ENCODE data around the gene SLC26A3.

Gene SLC26A3

GRCh38 chr7:107830420-107830819, 27.4 kb upstream of the SLC26A3 start:
- Mint-ChIP-seq H3K4me3 (no peak overlapping the region), H3K4me1 (no peaks in the 10 kb centered on the region), H3K27me3 (peaks cover 30% of the 10 kb centered on the region), H3K9me3 (no peaks in the 10 kb centered on the region), H3K36me3 (no peaks in the 10 kb centered on the region), H3K27ac (no peak overlapping the region)
- ATAC-seq, result no peak

GRCh38 chr7:107828540-107828939, 25.5 kb upstream of the SLC26A3 start:
- Mint-ChIP-seq H3K36me3 (no peaks in the 10 kb centered on the region), H3K27me3 (peaks cover 23% of the 10 kb centered on the region), H3K4me1 (no peaks in the 10 kb centered on the region), H3K9me3 (peaks cover 4% of the 10 kb centered on the region), H3K27ac (no peak overlapping the region), H3K4me3 (no peak overlapping the region)
- ATAC-seq, result no peak

GRCh38 chr7:107827501-107827900, 24.5 kb upstream of the SLC26A3 start:
- no peaks in the 10 kb centered on the region for H3K36me3 Mint-ChIP-seq
- ATAC-seq, result no peak

GRCh38 chr7:107826451-107826850, 23.4 kb upstream of the SLC26A3 start:
- no peaks in the 10 kb centered on the region for H3K4me1 Mint-ChIP-seq
- no peak overlapping the region for H3K27ac Mint-ChIP-seq
- no peak for ATAC-seq
- no peaks in the 10 kb centered on the region for H3K36me3 Mint-ChIP-seq
- H3K27me3 Mint-ChIP-seq, result peaks cover 18% of the 10 kb centered on the region
- H3K9me3 Mint-ChIP-seq, result peaks cover 4% of the 10 kb centered on the region
- H3K4me3 Mint-ChIP-seq, result no peak overlapping the region

More at GRCh38 chr7:107827501-107827900, 24.5 kb upstream of the SLC26A3 start:
- Mint-ChIP-seq H3K9me3 (peaks cover 4% of the 10 kb centered on the region), H3K27me3 (peaks cover 21% of the 10 kb centered on the region), H3K27ac (no peak overlapping the region), H3K4me1 (no peaks in the 10 kb centered on the region), H3K4me3 (no peak overlapping the region)

GRCh38 chr7:107824858-107825257, 21.8 kb upstream of the SLC26A3 start:
- ATAC-seq, result no peak
- no peak overlapping the region for H3K27ac Mint-ChIP-seq
- H3K4me1 Mint-ChIP-seq, result no peaks in the 10 kb centered on the region
- peaks cover 4% of the 10 kb centered on the region for H3K9me3 Mint-ChIP-seq
- no peaks in the 10 kb centered on the region for H3K36me3 Mint-ChIP-seq
- peaks cover 2% of the 10 kb centered on the region for H3K27me3 Mint-ChIP-seq
- H3K4me3 Mint-ChIP-seq, result no peak overlapping the region

- Mint-ChIP-seq H3K36me3 (no peaks in the 10 kb centered on the region), H3K27ac (no peak overlapping the region), H3K4me3 (no peak overlapping the region), H3K9me3 (no peaks in the 10 kb centered on the region), H3K27me3 (peaks cover 26% of the 10 kb centered on the region), H3K4me1 (no peaks in the 10 kb centered on the region)
- no peak for ATAC-seq
Observed at GRCh38 chr7:107818622-107819021, 15.6 kb upstream of the SLC26A3 start.

- Mint-ChIP-seq H3K27ac (no peak overlapping the region), H3K4me1 (no peaks in the 10 kb centered on the region), H3K4me3 (no peak overlapping the region), H3K36me3 (no peaks in the 10 kb centered on the region), H3K9me3 (no peaks in the 10 kb centered on the region), H3K27me3 (peaks cover 26% of the 10 kb centered on the region)
- ATAC-seq, result no peak
Observed at GRCh38 chr7:107816011-107816566, 13.1 kb upstream of the SLC26A3 start.

GRCh38 chr7:107815254-107815882, 12.3 kb upstream of the SLC26A3 start:
- no peaks in the 10 kb centered on the region for H3K4me1 Mint-ChIP-seq
- H3K27me3 Mint-ChIP-seq, result peaks cover 26% of the 10 kb centered on the region
- H3K4me3 Mint-ChIP-seq, result no peak overlapping the region
- H3K36me3 Mint-ChIP-seq, result no peaks in the 10 kb centered on the region
- H3K27ac Mint-ChIP-seq, result no peak overlapping the region
- ATAC-seq, result no peak
- no peaks in the 10 kb centered on the region for H3K9me3 Mint-ChIP-seq

- no peaks in the 10 kb centered on the region for H3K4me1 Mint-ChIP-seq
- H3K36me3 Mint-ChIP-seq, result no peaks in the 10 kb centered on the region
- no peak overlapping the region for H3K27ac Mint-ChIP-seq
- peaks cover 26% of the 10 kb centered on the region for H3K27me3 Mint-ChIP-seq
- H3K4me3 Mint-ChIP-seq, result no peak overlapping the region
- no peaks in the 10 kb centered on the region for H3K9me3 Mint-ChIP-seq
- ATAC-seq, result no peak
Observed at GRCh38 chr7:107813524-107813923, 10.5 kb upstream of the SLC26A3 start.

GRCh38 chr7:107811934-107812333, 8.9 kb upstream of the SLC26A3 start:
- Mint-ChIP-seq H3K27ac (no peak overlapping the region), H3K9me3 (no peaks in the 10 kb centered on the region), H3K4me3 (no peak overlapping the region), H3K4me1 (no peaks in the 10 kb centered on the region), H3K27me3 (peaks cover 18% of the 10 kb centered on the region), H3K36me3 (no peaks in the 10 kb centered on the region)
- no peak for ATAC-seq

GRCh38 chr7:107810626-107811025, 7.6 kb upstream of the SLC26A3 start:
- Mint-ChIP-seq H3K4me3 (no peak overlapping the region), H3K4me1 (no peaks in the 10 kb centered on the region), H3K9me3 (no peaks in the 10 kb centered on the region), H3K27ac (no peak overlapping the region), H3K36me3 (no peaks in the 10 kb centered on the region), H3K27me3 (peaks cover 10% of the 10 kb centered on the region)
- no peak for ATAC-seq

GRCh38 chr7:107809179-107809578, 6.2 kb upstream of the SLC26A3 start:
- Mint-ChIP-seq H3K36me3 (no peaks in the 10 kb centered on the region), H3K4me3 (no peak overlapping the region), H3K4me1 (no peaks in the 10 kb centered on the region), H3K27me3 (peaks cover 8% of the 10 kb centered on the region), H3K27ac (no peak overlapping the region), H3K9me3 (no peaks in the 10 kb centered on the region)
- no peak for ATAC-seq

- no peak for ATAC-seq
- H3K36me3 Mint-ChIP-seq, result no peaks in the 10 kb centered on the region
- H3K27me3 Mint-ChIP-seq, result peaks cover 18% of the 10 kb centered on the region
- H3K9me3 Mint-ChIP-seq, result no peaks in the 10 kb centered on the region
- no peak overlapping the region for H3K4me3 Mint-ChIP-seq
- no peaks in the 10 kb centered on the region for H3K4me1 Mint-ChIP-seq
- no peak overlapping the region for H3K27ac Mint-ChIP-seq
Observed at GRCh38 chr7:107799647-107800264, 3.3 kb downstream of the SLC26A3 start.

- Mint-ChIP-seq H3K4me3 (no peak overlapping the region), H3K36me3 (no peaks in the 10 kb centered on the region), H3K4me1 (no peaks in the 10 kb centered on the region), H3K9me3 (no peaks in the 10 kb centered on the region), H3K27ac (no peak overlapping the region), H3K27me3 (no peaks in the 10 kb centered on the region)
- ATAC-seq, result no peak
Observed at GRCh38 chr7:107792364-107792763, 10.7 kb downstream of the SLC26A3 start.

GRCh38 chr7:107789647-107790046, 13.4 kb downstream of the SLC26A3 start:
- H3K4me1 Mint-ChIP-seq, result no peaks in the 10 kb centered on the region
- no peak overlapping the region for H3K27ac Mint-ChIP-seq
- no peak for ATAC-seq
- no peaks in the 10 kb centered on the region for H3K9me3 Mint-ChIP-seq
- H3K36me3 Mint-ChIP-seq, result no peaks in the 10 kb centered on the region
- H3K27me3 Mint-ChIP-seq, result no peaks in the 10 kb centered on the region
- no peak overlapping the region for H3K4me3 Mint-ChIP-seq

GRCh38 chr7:107788662-107789061, 14.4 kb downstream of the SLC26A3 start:
- H3K27ac Mint-ChIP-seq, result no peak overlapping the region

More at GRCh38 chr7:107788662-107789061, 14.4 kb downstream of the SLC26A3 start:
- Mint-ChIP-seq H3K36me3 (no peaks in the 10 kb centered on the region), H3K4me3 (no peak overlapping the region), H3K4me1 (no peaks in the 10 kb centered on the region), H3K9me3 (no peaks in the 10 kb centered on the region), H3K27me3 (no peaks in the 10 kb centered on the region)
- no peak for ATAC-seq
